CD4-positive, alpha-beta T cell (primary cell): ENCODE data around the gene RUNX2. TPM values are rescaled to one million over a fixed set of nuclear protein-coding genes. Genes with fewer than 3 reads are reported as not detected.
A peak's percentile ranks its signal among the peaks of the same experiment; 100 is the strongest.

Experiments used
- ATAC-seq: fragments of 200-7000 bp; cut with Tn5 transposase; one replicate; pipeline ENCODE4 v1.10.0; 2022; ENCODE audit warnings: mild to moderate bottlenecking; ENCODE audit not compliant: poor library complexity
- CTCF ChIA-PET: fragments of 350-600 bp; sonication (Branson Sonifier 250); formaldehyde crosslinking; loops from one replicate; lab custom pipeline; 2021; ENCODE audit warnings: antibody characterized with exemption, inconsistent platforms; lab: Charles Lee
- POLR2A ChIA-PET: fragments of 350-600 bp; sonication (Branson Sonifier 250); formaldehyde crosslinking; loops from one replicate; lab custom pipeline; 2021; ENCODE audit warnings: antibody characterized with exemption, inconsistent platforms; lab: Charles Lee
- DNase-seq, 14 experiments: peaks; one replicate each; pipeline ENCODE4 v3.0.0-alpha.2; 2013 to 2020; ENCODE audit warnings: mixed read lengths in 2 of 14
- H3K27ac ChIP-seq, 2 donors: one replicate each; pipeline versions ENCODE4 v1.5.1 to v1.7.0; 2013; ENCODE audit warnings: low read length in 2 of 2, low read depth in 1 of 2, mild to moderate bottlenecking in 1 of 2
- H3K27me3 ChIP-seq, 2 experiments: 1 replicate in 1 of 2; 2 replicates in 1 of 2; pipeline versions ENCODE4 v1.6.1 to v1.7.0; 2013; ENCODE audit warnings: low read length in 2 of 2, control low read depth in 1 of 2, mild to moderate bottlenecking in 1 of 2, moderate library complexity in 1 of 2; ENCODE audit not compliant: insufficient read depth in 2 of 2, control insufficient read depth in 1 of 2
- H3K36me3 ChIP-seq: one replicate; pipeline ENCODE4 v1.6.1; 2013; ENCODE audit warnings: low read length, control low read depth; ENCODE audit not compliant: insufficient read depth
- H3K4me1 ChIP-seq: one replicate; pipeline ENCODE4 v1.6.1; 2013; ENCODE audit warnings: low read length, control low read depth; ENCODE audit not compliant: insufficient read depth
- H3K4me3 ChIP-seq: one replicate; pipeline ENCODE4 v1.5.1; 2013; ENCODE audit warnings: mild to moderate bottlenecking, low read length, moderate library complexity
- H3K9me3 ChIP-seq, 2 experiments: 1 replicate in 1 of 2; 2 replicates in 1 of 2; pipeline versions ENCODE4 v1.6.1 to v1.7.0; 2013; ENCODE audit warnings: low read length in 2 of 2, mild to moderate bottlenecking in 2 of 2, control low read depth in 1 of 2, moderate library complexity in 1 of 2; ENCODE audit not compliant: control insufficient read depth in 1 of 2, insufficient read depth in 1 of 2
- H3K27ac Mint-ChIP-seq: one replicate; pipeline ENCODE4 v1.8.0; 2020; ENCODE audit warnings: mixed read lengths
- H3K27me3 Mint-ChIP-seq: one replicate; pipeline ENCODE4 v1.8.0; 2021; ENCODE audit warnings: mixed read lengths
- H3K36me3 Mint-ChIP-seq: one replicate; pipeline ENCODE4 v1.8.0; 2021; ENCODE audit warnings: low read depth, mixed read lengths
- H3K4me1 Mint-ChIP-seq: one replicate; pipeline ENCODE4 v1.8.0; 2021; ENCODE audit warnings: low read depth, mixed read lengths
- H3K4me3 Mint-ChIP-seq: one replicate; pipeline ENCODE4 v1.8.0; 2020; ENCODE audit warnings: mild to moderate bottlenecking, mixed read lengths
- H3K9me3 Mint-ChIP-seq: one replicate; pipeline ENCODE4 v1.8.0; 2020; ENCODE audit warnings: mixed read lengths
- intact Hi-C, 2 experiments: fragments of 100-400 bp; cut with DNase I in 1 of 2; cut with micrococcal nuclease in 1 of 2; formaldehyde crosslinking; loops; one replicate each; pipeline versions ENCODE4 v1.15.1 to v1.9.0; 2023 to 2025; cut with DNase I, micrococcal nuclease
- total RNA-seq, 174 experiments: library from RNA in 2 of 174; stranded (reverse) in 2 of 174; gene quantifications; one replicate each; pipeline ENCODE4 v1.2.3 and lab custom pipeline; 2021 to 2026
- TF ChIP-seq, protein P1 (sequence below): fragments of 200-600 bp; IDR thresholded peaks from one replicate; pipeline ENCODE4 v1.8.0; 2022; ENCODE audit warnings: antibody characterized with exemption, mild to moderate bottlenecking

Gene RUNX2
- total RNA-seq, 2 experiments from 2014 or later: 17.5 to 18.0 TPM

DNA sequence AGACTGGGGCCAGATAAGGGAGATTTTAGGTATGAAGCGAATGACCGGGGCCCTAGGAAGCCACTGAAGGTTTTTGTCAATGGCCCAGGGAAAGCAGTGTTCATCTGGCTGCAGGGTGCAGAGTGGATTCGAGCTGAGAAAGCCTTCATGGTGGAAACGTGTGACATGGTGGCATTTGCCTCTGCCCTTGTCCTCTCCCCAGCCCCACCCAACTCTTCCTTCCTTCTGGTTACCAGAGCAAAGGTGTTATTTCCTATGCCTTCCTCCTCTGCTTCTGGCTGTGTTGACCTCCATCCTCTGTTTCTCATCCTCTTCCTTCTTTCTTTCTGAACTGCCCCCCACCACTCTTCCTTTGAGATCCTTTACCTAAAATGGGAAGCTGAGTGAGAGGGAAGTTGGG, 244.7 kb downstream of the RUNX2 start:
- H3K4me3 Mint-ChIP-seq: no peak overlapping the region
- intact Hi-C loops: no loop called here
- CTCF ChIA-PET: no interaction called here
- H3K4me1 ChIP-seq: peaks cover 21% of the 10 kb centered on the region
- peak in 1 of 14 experiments; percentile 42 for DNase-seq
- no peaks in the 10 kb centered on the region for H3K36me3 Mint-ChIP-seq
- no peak overlapping the region for H3K27ac Mint-ChIP-seq
- H3K27ac ChIP-seq: no peak overlapping the region
- no peaks in the 10 kb centered on the region for H3K9me3 ChIP-seq
- no peak overlapping the region for H3K4me3 ChIP-seq
- TF ChIP-seq, protein P1, sequence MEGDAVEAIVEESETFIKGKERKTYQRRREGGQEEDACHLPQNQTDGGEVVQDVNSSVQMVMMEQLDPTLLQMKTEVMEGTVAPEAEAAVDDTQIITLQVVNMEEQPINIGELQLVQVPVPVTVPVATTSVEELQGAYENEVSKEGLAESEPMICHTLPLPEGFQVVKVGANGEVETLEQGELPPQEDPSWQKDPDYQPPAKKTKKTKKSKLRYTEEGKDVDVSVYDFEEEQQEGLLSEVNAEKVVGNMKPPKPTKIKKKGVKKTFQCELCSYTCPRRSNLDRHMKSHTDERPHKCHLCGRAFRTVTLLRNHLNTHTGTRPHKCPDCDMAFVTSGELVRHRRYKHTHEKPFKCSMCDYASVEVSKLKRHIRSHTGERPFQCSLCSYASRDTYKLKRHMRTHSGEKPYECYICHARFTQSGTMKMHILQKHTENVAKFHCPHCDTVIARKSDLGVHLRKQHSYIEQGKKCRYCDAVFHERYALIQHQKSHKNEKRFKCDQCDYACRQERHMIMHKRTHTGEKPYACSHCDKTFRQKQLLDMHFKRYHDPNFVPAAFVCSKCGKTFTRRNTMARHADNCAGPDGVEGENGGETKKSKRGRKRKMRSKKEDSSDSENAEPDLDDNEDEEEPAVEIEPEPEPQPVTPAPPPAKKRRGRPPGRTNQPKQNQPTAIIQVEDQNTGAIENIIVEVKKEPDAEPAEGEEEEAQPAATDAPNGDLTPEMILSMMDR: no peak
- H3K36me3 ChIP-seq: no peaks in the 10 kb centered on the region
- H3K9me3 Mint-ChIP-seq: no peaks in the 10 kb centered on the region
- no peaks in the 10 kb centered on the region for H3K27me3 Mint-ChIP-seq
- no peaks in the 10 kb centered on the region for H3K27me3 ChIP-seq
- POLR2A ChIA-PET: interaction anchor here (0.6 kb wide), 1 partner anchor 534 kb away, joined by 3 read pairs; no protein-coding TSS in a partner anchor
- peaks cover 37% of the 10 kb centered on the region for H3K4me1 Mint-ChIP-seq
- ATAC-seq: no peak

DNA sequence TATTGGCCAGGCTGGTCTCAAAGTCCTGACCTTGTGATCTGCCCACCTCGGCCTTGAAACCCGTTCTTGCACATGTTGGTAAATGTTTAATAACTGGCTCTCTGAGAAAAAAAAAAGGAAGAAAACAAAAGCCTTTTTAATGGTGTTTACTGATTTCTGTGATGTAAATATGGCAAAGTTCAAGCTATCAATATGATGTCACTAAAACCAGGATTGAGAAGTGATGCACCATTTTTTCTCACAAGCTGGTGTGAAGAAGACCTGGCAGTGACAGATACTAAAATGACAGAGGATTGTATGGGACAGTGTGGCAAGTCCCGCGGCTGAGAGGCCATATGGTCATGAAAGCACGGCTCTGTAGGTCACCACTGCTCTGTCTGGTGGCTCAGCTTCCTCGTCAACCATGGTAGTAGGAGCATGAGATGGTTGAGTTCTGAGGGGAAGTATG, 245.9 kb downstream of the RUNX2 start:
- POLR2A ChIA-PET: no interaction called here
- DNase-seq (peak in 1 of 14 experiments; percentile 14), ATAC-seq (no peak)
- Mint-ChIP-seq H3K36me3 (no peaks in the 10 kb centered on the region), H3K27ac (no peak overlapping the region), H3K4me1 (peaks cover 32% of the 10 kb centered on the region), H3K27me3 (no peaks in the 10 kb centered on the region), H3K4me3 (no peak overlapping the region), H3K9me3 (no peaks in the 10 kb centered on the region)
- H3K27ac ChIP-seq: no peak overlapping the region
- intact Hi-C loops: no loop called here
- H3K4me1 ChIP-seq: peaks cover 21% of the 10 kb centered on the region
- H3K36me3 ChIP-seq: no peaks in the 10 kb centered on the region
- no peaks in the 10 kb centered on the region for H3K27me3 ChIP-seq
- H3K4me3 ChIP-seq: no peak overlapping the region
- CTCF ChIA-PET: no interaction called here
- TF ChIP-seq, protein P1: no peak
- H3K9me3 ChIP-seq: no peaks in the 10 kb centered on the region

DNA sequence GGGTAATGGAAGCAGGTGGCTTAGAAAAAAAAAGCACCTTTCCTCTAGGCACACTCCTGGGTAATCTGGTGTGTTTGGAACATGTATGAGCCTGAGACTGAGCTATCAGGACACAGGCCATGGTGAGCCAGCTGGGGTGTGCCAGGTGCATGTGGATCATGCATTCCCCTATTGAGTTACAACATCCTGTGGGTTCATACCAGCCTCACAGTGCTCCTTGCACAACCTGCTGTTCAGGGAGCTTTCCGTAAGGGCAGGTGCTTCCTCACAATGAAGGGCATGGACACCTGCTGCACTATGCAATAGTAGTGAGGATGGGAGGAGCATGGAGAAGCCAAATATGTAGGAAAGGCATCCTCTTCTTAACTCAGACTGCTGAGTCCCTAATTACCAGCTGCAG, 246.8 kb downstream of the RUNX2 start:
- POLR2A ChIA-PET: no interaction called here
- no peak overlapping the region for H3K27ac Mint-ChIP-seq
- CTCF ChIA-PET: no interaction called here

More for the DNA sequence above, 246.8 kb downstream of the RUNX2 start:
- H3K9me3 ChIP-seq: no peaks in the 10 kb centered on the region
- no peak overlapping the region for H3K27ac ChIP-seq
- no peaks in the 10 kb centered on the region for H3K27me3 Mint-ChIP-seq
- H3K36me3 ChIP-seq: no peaks in the 10 kb centered on the region
- TF ChIP-seq, protein P1: no peak
- no peak overlapping the region for H3K4me3 Mint-ChIP-seq
- ATAC-seq (no peak), DNase-seq (no peak)
- H3K4me1 ChIP-seq: peaks cover 21% of the 10 kb centered on the region
- no peak overlapping the region for H3K4me3 ChIP-seq
- H3K9me3 Mint-ChIP-seq: no peaks in the 10 kb centered on the region
- H3K36me3 Mint-ChIP-seq: no peaks in the 10 kb centered on the region
- H3K27me3 ChIP-seq: no peaks in the 10 kb centered on the region
- peaks cover 29% of the 10 kb centered on the region for H3K4me1 Mint-ChIP-seq
- intact Hi-C loops: no loop called here
